K562 (cell line): ENCODE results near the gene RBM20. TPM values are rescaled to one million over a fixed set of nuclear protein-coding genes. Genes with fewer than 3 reads are reported as not detected.

Experiments used
- ATAC-seq: fragments of 200-7000 bp; cut with Tn5 transposase; 3 replicates; pipeline ENCODE4 v1.9.1; 2020; ENCODE audit warnings: moderate library complexity
- BruUV-seq: library from RNA; stranded (reverse); fragments of 400-500 nt; replicated peaks from 2 replicates; lab custom pipeline; 2021; lab: Mats Ljungman, UMichigan
- CTCF ChIA-PET: fragments of 300-600 bp; formaldehyde crosslinking; extraction: SDS; loops from one replicate; lab custom pipeline; 2021; ENCODE audit warnings: low intra/inter-chr PET ratio; lab: Yijun Ruan, JAX
- POLR2A ChIA-PET: fragments of 300-600, 350-650 bp; sonication (Branson Sonifier 250); formaldehyde crosslinking; extraction: SDS; loops from one replicate; lab custom pipeline; 2021; ENCODE audit warnings: antibody characterized with exemption, inconsistent platforms; lab: Yijun Ruan, JAX
- DNase-seq, 4 experiments: peaks; one replicate each; pipeline versions ENCODE4 v3.0.0 to v3.0.0-alpha.2; 2011 to 2018; ENCODE audit warnings: low spot score in 3 of 4, mixed read lengths in 3 of 4; ENCODE audit errors: extremely low read depth in 1 of 4
- FAIRE-seq: peaks from 2 replicates; lab custom pipeline; 2011; peaks lifted over from hg19 to GRCh38; lab: Jason Lieb, UNC
- H2AFZ ChIP-seq: 2 replicates; pipeline ENCODE4 v1.6.0; 2011; ENCODE audit warnings: low read depth, low read length, control low read depth, inconsistent platforms
- H3K27ac ChIP-seq: fragments of 200-600 bp; 3 replicates; pipeline ENCODE4 v1.8.0; 2011; ENCODE audit warnings: low read depth, mild to moderate bottlenecking, control low read depth, inconsistent platforms, low read length, moderate library complexity, mixed read lengths; ENCODE audit errors: extremely low read depth
- H3K27me3 ChIP-seq, 2 experiments: fragments of 300-600 bp in 1 of 2; 2 replicates in 1 of 2; 3 replicates in 1 of 2; pipeline versions ENCODE4 v1.6.0 to v1.8.0; 2011; ENCODE audit warnings: inconsistent platforms in 2 of 2, low read length in 2 of 2, mild to moderate bottlenecking in 1 of 2, mixed read lengths in 1 of 2, moderate library complexity in 1 of 2; ENCODE audit not compliant: control insufficient read depth in 2 of 2, insufficient read depth in 2 of 2
- H3K36me3 ChIP-seq: fragments of 300-600 bp; 3 replicates; pipeline ENCODE4 v1.8.0; 2011; ENCODE audit warnings: mild to moderate bottlenecking, low read length, inconsistent platforms; ENCODE audit not compliant: control insufficient read depth, insufficient read depth
- H3K4me1 ChIP-seq, 2 experiments: fragments of 200-600 bp in 1 of 2; replicated peaks in 1 of 2; 2 replicates in 1 of 2; 3 replicates in 1 of 2; pipeline versions ENCODE4 v1.5.1 to v1.8.0; 2011; ENCODE audit warnings: inconsistent platforms in 2 of 2, low read length in 2 of 2, mild to moderate bottlenecking in 1 of 2, mixed read lengths in 1 of 2, moderate library complexity in 1 of 2; ENCODE audit not compliant: control insufficient read depth in 2 of 2, insufficient read depth in 2 of 2
- H3K4me2 ChIP-seq: 2 replicates; pipeline ENCODE4 v1.6.1; 2011; ENCODE audit warnings: low read length, control low read depth, inconsistent platforms, mixed read lengths; ENCODE audit not compliant: insufficient read depth
- H3K4me3 ChIP-seq: fragments of 200-600 bp; sonication (generic), shearing (Covaris generic); 2 replicates; pipeline ENCODE4 v1.5.1; 2016; ENCODE audit warnings: control low read depth, inconsistent platforms
- H3K79me2 ChIP-seq: fragments of 200-600 bp; 3 replicates; pipeline ENCODE4 v1.8.0; 2011; ENCODE audit warnings: low read length, inconsistent platforms; ENCODE audit not compliant: control insufficient read depth, insufficient read depth
- H3K9ac ChIP-seq, 2 experiments: 2 replicates each; pipeline versions ENCODE4 v1.6.0 to v1.6.1; 2011; ENCODE audit warnings: low read depth in 2 of 2, low read length in 2 of 2, control low read depth in 1 of 2, inconsistent platforms in 1 of 2, mild to moderate bottlenecking in 1 of 2, mixed read lengths in 1 of 2; ENCODE audit not compliant: insufficient read depth in 1 of 2
- H3K9me1 ChIP-seq: one replicate; pipeline ENCODE4 v1.6.0; 2011; ENCODE audit warnings: inconsistent platforms, mild to moderate bottlenecking, low read length, moderate library complexity; ENCODE audit not compliant: control insufficient read depth, insufficient read depth
- H3K9me3 ChIP-seq: replicated peaks from 2 replicates; pipeline ENCODE4 v1.5.1; 2011; ENCODE audit warnings: low read depth, low read length, inconsistent platforms; ENCODE audit not compliant: control insufficient read depth, insufficient read depth
- H4K20me1 ChIP-seq: replicated peaks from 2 replicates; pipeline ENCODE4 v1.6.1; 2011; ENCODE audit warnings: low read length, inconsistent platforms, mixed read lengths; ENCODE audit not compliant: control insufficient read depth, insufficient read depth
- CHD4 ChIP-seq: fragments of 200-600 bp; sonication (generic); IDR thresholded peaks from 3 replicates; pipeline ENCODE4 v1.6.1; 2012; ENCODE audit warnings: low read depth, mild to moderate bottlenecking, mixed read lengths, low read length, inconsistent platforms; ENCODE audit not compliant: insufficient read depth, insufficient replicate concordance, poor library complexity, severe bottlenecking
- FOXK2 ChIP-seq, 2 experiments: fragments of 450-650 bp; IDR thresholded peaks in 1 of 2; conservative IDR thresholded peaks in 1 of 2; 2 replicates each; pipeline ENCODE4 v1.6.1; 2016; ENCODE audit warnings: low read depth in 2 of 2, mild to moderate bottlenecking in 1 of 2
- HMG20A ChIP-seq: fragments of 450-650 bp; formaldehyde crosslinking; conservative IDR thresholded peaks from 2 replicates; pipeline ENCODE4 v1.4.0; 2020; ENCODE audit warnings: mild to moderate bottlenecking, mixed read lengths
- KLF16 ChIP-seq: IDR thresholded peaks from 2 replicates; pipeline ENCODE4 v1.6.1; 2016; ENCODE audit warnings: antibody characterized with exemption
- NFIC ChIP-seq: fragments of 450-650 bp; IDR thresholded peaks from 2 replicates; pipeline ENCODE4 v1.6.1; 2017; ENCODE audit warnings: mild to moderate bottlenecking, inconsistent platforms
- NR2F6 ChIP-seq: fragments of 450-650 bp; formaldehyde crosslinking; IDR thresholded peaks from 2 replicates; pipeline ENCODE4 v1.4.0; 2020; ENCODE audit warnings: mild to moderate bottlenecking
- PML ChIP-seq: IDR thresholded peaks from 2 replicates; pipeline ENCODE4 v1.6.1; 2012; ENCODE audit warnings: low read length, inconsistent platforms
- PYGO2 ChIP-seq: fragments of 450-650 bp; IDR thresholded peaks from 2 replicates; pipeline ENCODE4 v1.6.1; 2016; ENCODE audit warnings: mild to moderate bottlenecking, missing genetic modification characterization, moderate library complexity, missing compliant biosample characterization
- ZFP30 ChIP-seq: fragments of 250-450 bp; sonication (Bioruptor Pico); IDR thresholded peaks from 2 replicates; pipeline ENCODE4 v1.8.0; 2022; ENCODE audit warnings: moderate library complexity, mild to moderate bottlenecking, inconsistent platforms, borderline replicate concordance
- ZNF197 ChIP-seq: fragments of 200-800 bp; sonication (Bioruptor generic); IDR thresholded peaks from 2 replicates; pipeline ENCODE4 v1.6.1; 2016; ENCODE audit warnings: low read depth, missing genetic modification characterization, missing compliant biosample characterization
- ZNF41 ChIP-seq: fragments of 250-450 bp; sonication (Bioruptor Pico); conservative IDR thresholded peaks from 2 replicates; pipeline ENCODE4 v1.4.0; 2020; ENCODE audit warnings: mild to moderate bottlenecking
- WGBS: fragments of 100-300 bp; shearing (Covaris generic); methylation state at CpG from one replicate; pipeline ENCODE4 v1.1.6; 2016; ENCODE audit warnings: low coverage, mixed read lengths; ENCODE audit not compliant: insufficient coverage; ENCODE audit errors: missing lambda C conversion rate; 5-methylcytosine and 5-hydroxymethylcytosine counted together
- in situ Hi-C: fragments of 300-500 bp; cut with MboI; formaldehyde crosslinking; loops from 4 replicates; pipeline ENCODE4 v1.15.0; 2018; ENCODE audit warnings: inconsistent platforms, mixed read lengths
- intact Hi-C: fragments of 100-400 bp; cut with micrococcal nuclease; formaldehyde crosslinking; loops from 2 replicates; pipeline ENCODE4 v1.14.2; 2022
- polyA plus RNA-seq, 8 experiments: library from polyadenylated mRNA; depleted of rRNA in 4 of 8; stranded (reverse) in 5 of 8; unstranded in 3 of 8; fragments of >200 nt; fragmentation: Nextera tagmentation in 2 of 8; fragmentation: Illumina TruSeq in 1 of 8; extraction: Ambion mirVana in 2 of 8; extraction: Trizol in 1 of 8; gene quantifications; 2 replicates each; pipeline versions ENCODE4 v1.2.1 to v1.2.3, GENCODE V29; 2011 to 2014; ENCODE audit warnings: inconsistent platforms in 1 of 8, missing spikeins in 1 of 8
- total RNA-seq, 7 experiments: library from RNA; depleted of rRNA in 6 of 7; stranded (reverse); fragments of >200 nt in 6 of 7; fragmentation: Illumina TruSeq in 2 of 7; extraction: Trizol in 2 of 7; gene quantifications; 2 replicates each; pipeline versions ENCODE4 v1.2.1 to v1.2.3, GENCODE V29; 2011 to 2021; ENCODE audit warnings: low replicate concordance in 1 of 7
- TF ChIP-seq, protein P1 (sequence below): fragments of 450-650 bp; IDR thresholded peaks from 2 replicates; pipeline ENCODE4 v1.6.1; 2016
- TF ChIP-seq, protein P2 (sequence below): IDR thresholded peaks from 2 replicates; pipeline ENCODE4 v1.6.1; 2012; ENCODE audit warnings: low read depth, low read length, improper control_type of control experiment, borderline replicate concordance

The RBM20 gene
- total and polyA plus RNA-seq, 9 of the 15 experiments (the other 6 are each of a cell fraction or from before 2014, with no cell fraction given) = 0.63 to 5.7 (median 3.2) TPM

DNA sequence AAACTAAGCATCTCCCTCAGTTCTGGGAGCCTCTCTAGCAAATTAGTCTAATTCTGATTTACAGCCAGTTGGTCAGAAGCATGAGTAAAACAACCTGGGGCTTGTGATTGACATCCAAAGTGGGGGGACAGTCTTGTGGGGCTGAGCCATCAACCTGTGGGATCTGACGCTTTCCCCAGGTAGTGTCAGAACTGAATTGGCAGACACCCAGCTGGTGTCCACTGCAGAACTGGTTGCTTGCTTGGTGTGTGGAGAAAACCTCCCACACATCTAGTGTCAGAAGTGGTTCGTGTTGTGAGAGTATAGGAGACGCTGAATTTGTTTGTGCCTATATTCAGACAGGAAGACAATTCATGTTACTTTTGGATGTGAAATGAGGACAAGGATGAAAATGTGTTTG is 135.4 kb downstream of the RBM20 start:
- no peak overlapping the region for H3K4me3 ChIP-seq
- no peak overlapping the region for H3K27ac ChIP-seq
- peaks cover 14% of the 10 kb centered on the region; the same call in 2 of the 3 replicates for H3K79me2 ChIP-seq
- peaks cover 2% of the 10 kb centered on the region for H3K9me1 ChIP-seq
- H3K4me1 ChIP-seq = peaks cover 18 to 34% of the 10 kb centered on the region in 2 experiments; a peak in 4 of 5 replicates
- ATAC-seq (no peak), DNase-seq (peak in 1 of 4 experiments; percentile 26), FAIRE-seq (peak; percentile 69)
- peaks cover 11% of the 10 kb centered on the region; the same call in 2 of the 3 replicates for H3K36me3 ChIP-seq
- H3K4me2 ChIP-seq = no peak overlapping the region
- TF ChIP-seq ZNF197 (CRISPR knock-in tag) (no peak), NFIC (0 out of 2 replicates have a peak, but pooled peaks have one; percentile 14)
- TF ChIP-seq, protein P1, sequence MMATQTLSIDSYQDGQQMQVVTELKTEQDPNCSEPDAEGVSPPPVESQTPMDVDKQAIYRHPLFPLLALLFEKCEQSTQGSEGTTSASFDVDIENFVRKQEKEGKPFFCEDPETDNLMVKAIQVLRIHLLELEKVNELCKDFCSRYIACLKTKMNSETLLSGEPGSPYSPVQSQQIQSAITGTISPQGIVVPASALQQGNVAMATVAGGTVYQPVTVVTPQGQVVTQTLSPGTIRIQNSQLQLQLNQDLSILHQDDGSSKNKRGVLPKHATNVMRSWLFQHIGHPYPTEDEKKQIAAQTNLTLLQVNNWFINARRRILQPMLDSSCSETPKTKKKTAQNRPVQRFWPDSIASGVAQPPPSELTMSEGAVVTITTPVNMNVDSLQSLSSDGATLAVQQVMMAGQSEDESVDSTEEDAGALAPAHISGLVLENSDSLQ = peak; percentile 17; the same call in 1 of the 2 replicates
- 17% methylated on average over 3 of the region's 3 CpGs for WGBS
- intact Hi-C loops = loop anchor here (10.0 kb wide), 1 partner anchor 465 kb away; no protein-coding TSS in a partner anchor
- CTCF ChIA-PET = no interaction called here
- no peaks in the 10 kb centered on the region for H4K20me1 ChIP-seq
- no TSS peak for BruUV-seq
- POLR2A ChIA-PET = no interaction called here
- H3K9ac ChIP-seq = no peak overlapping the region
- no peak overlapping the region for H2AFZ ChIP-seq
- no peaks in the 10 kb centered on the region for H3K9me3 ChIP-seq
- in situ Hi-C loops = no loop called here
- no peaks in the 10 kb centered on the region for H3K27me3 ChIP-seq

DNA sequence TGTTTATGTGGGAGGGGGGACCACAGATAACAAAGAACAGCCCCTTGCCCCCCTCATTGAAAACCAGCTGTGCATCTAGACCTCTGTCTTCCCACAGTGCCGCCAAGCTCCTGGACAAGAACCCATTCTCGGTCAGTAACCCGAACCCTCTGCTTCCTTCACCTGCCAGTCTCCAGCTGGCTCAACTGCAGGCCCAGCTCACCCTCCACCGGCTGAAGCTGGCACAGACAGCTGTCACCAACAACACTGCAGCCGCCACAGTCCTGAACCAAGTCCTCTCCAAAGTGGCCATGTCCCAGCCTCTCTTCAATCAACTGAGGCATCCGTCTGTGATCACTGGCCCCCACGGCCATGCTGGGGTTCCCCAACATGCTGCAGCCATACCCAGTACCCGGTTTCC is 136.6 kb downstream of the RBM20 start:
- Histone ChIP-seq H2AFZ (no peak overlapping the region), H3K36me3 (peaks cover 16% of the 10 kb centered on the region; the same call in 2 of the 3 replicates), H3K9me1 (peaks cover 2% of the 10 kb centered on the region), H3K4me1 (peaks cover 14 to 22% of the 10 kb centered on the region in 2 experiments; a peak in 4 of 5 replicates)
- no peak for ATAC-seq
- DNase-seq = no peak
- TF ChIP-seq PML (no peak), CHD4 (no peak), NR2F6 (CRISPR knock-in tag) (no peak), ZFP30 (CRISPR knock-in tag) (no peak), ZNF41 (CRISPR knock-in tag) (no peak), HMG20A (CRISPR knock-in tag) (no peak), KLF16 (no peak), PYGO2 (tag) (no peak), FOXK2 (conservative IDR thresholded peaks at IDR 0.05 in 1 of 2, IDR thresholded peaks at IDR 0.05 in 1 of 2; ENCODE audit: low read depth in 2 of 2) (no peak)
- TF ChIP-seq, protein P2, sequence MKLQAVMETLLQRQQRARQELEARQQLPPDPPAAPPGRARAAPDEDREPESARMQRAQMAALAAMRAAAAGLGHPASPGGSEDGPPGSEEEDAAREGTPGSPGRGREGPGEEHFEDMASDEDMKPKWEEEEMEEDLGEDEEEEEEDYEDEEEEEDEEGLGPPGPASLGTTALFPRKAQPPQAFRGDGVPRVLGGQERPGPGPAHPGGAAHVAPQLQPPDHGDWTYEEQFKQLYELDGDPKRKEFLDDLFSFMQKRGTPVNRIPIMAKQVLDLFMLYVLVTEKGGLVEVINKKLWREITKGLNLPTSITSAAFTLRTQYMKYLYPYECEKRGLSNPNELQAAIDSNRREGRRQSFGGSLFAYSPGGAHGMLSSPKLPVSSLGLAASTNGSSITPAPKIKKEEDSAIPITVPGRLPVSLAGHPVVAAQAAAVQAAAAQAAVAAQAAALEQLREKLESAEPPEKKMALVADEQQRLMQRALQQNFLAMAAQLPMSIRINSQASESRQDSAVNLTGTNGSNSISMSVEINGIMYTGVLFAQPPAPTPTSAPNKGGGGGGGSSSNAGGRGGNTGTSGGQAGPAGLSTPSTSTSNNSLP = no peak
- TF ChIP-seq, all 486 proteins: peak for 0
- no peaks in the 10 kb centered on the region for H4K20me1 ChIP-seq
- FAIRE-seq = no peak
- ChIA-PET POLR2A (interaction anchor here (0.6 kb wide), 1 partner anchor 128 kb away, joined by 5 read pairs; no protein-coding TSS in a partner anchor), CTCF (interaction anchor here (0.6 kb wide), 1 partner anchor 109 kb away, joined by 3 read pairs; no protein-coding TSS in a partner anchor)
- H3K9ac ChIP-seq = no peak overlapping the region
- H3K27me3 ChIP-seq = no peaks in the 10 kb centered on the region
- 87% methylated on average over 6 of the region's 8 CpGs for WGBS
- H3K27ac ChIP-seq = no peak overlapping the region
- in situ Hi-C loops = no loop called here
- no peak overlapping the region for H3K4me3 ChIP-seq
- no TSS peak for BruUV-seq
- peaks cover 5% of the 10 kb centered on the region; the same call in 2 of the 3 replicates for H3K79me2 ChIP-seq
- H3K9me3 ChIP-seq = no peaks in the 10 kb centered on the region
- no peak overlapping the region for H3K4me2 ChIP-seq
- intact Hi-C loops = no loop called here
